ENCODE data around the gene RAB41. TPM values are rescaled to one million over a fixed set of nuclear protein-coding genes. Genes with fewer than 3 reads are reported as not detected.
"Not testable (repeated sequence)": the region's sequence is repeated elsewhere in the genome, so short reads cannot be mapped to it uniquely, and the experiment has no call there.

RAB41 gene
- polyA plus RNA-seq, 3 donors from 2014 or later: not detected

DNA sequence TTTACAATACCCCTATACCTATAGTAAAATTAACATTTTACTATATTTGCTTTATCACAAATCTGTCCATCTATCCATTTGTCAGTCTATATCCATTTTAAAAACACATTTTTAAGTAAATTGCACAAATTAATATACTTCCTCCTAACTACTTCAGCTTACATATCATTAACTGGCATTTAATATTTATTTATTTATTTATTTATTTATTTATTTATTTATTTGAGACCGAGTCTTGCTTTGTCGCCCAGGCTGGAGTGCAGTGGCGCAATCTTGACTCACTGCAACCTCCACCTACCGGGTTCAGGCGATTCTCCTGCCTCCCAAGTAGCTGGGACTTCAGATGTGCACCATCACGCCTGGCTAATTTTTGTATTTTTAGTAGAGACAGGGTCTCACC is 41.7 kb downstream of the RAB41 start:
- not testable (repeated sequence) for H3K4me3 Mint-ChIP-seq; H3K27me3 Mint-ChIP-seq (ENCODE audit: low read depth in 3 of 3); H3K36me3 Mint-ChIP-seq; H3K9me3 Mint-ChIP-seq; H3K27ac Mint-ChIP-seq; DNase-seq; H3K4me1 Mint-ChIP-seq

DNA sequence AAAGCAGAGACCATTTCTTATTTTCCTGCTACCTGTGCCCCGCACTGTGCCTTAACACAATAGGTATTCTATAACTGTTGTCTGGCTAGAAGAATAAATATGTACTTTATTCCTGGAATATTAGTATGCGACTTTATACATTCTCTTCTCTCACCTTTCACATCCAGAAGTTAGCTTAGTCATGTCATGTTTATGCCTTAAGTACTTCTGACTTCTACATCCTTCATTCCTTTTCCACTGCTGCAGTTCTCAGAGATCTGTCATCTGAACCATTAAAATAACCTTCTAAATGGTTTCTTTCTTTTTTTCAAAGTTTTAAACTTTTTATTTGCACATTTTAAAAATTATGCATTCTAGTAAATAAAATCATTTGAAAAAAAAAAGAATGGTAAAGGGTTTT is 42.4 kb downstream of the RAB41 start:
- Mint-ChIP-seq H3K4me3 (no peak overlapping the region), H3K9me3 (no peaks in the 10 kb centered on the region), H3K27ac (no peak overlapping the region), H3K27me3 (ENCODE audit: low read depth in 3 of 3) (peaks cover 0 to 4% (median 2%) of the 10 kb centered on the region in 3 donors), H3K36me3 (no peaks in the 10 kb centered on the region), H3K4me1 (no peaks in the 10 kb centered on the region)
- DNase-seq: no peak

DNA sequence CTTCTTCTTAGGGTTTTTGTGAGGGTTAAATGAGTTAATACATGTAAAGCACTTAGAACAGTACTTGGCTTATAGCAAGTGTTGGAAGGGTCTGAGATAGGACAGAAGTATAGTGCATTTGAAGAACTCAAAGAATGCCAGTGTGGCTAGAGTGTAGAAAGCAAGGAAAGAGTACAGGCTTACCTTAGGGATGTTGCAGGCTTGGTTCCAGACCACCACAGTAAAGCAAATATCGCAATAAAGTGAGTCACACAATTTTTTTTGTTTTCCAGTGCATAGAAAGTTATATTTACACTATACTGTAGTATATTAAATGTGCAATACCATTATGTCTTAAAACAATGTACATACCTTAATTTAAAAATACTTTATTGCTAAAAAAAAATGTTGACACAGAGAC is 49.2 kb downstream of the RAB41 start:
- no peak for DNase-seq
- Mint-ChIP-seq H3K9me3 (no peaks in the 10 kb centered on the region), H3K36me3 (no peaks in the 10 kb centered on the region), H3K4me3 (no peak overlapping the region), H3K4me1 (no peaks in the 10 kb centered on the region), H3K27ac (no peak overlapping the region), H3K27me3 (ENCODE audit: low read depth in 3 of 3) (no peaks in the 10 kb centered on the region)

DNA sequence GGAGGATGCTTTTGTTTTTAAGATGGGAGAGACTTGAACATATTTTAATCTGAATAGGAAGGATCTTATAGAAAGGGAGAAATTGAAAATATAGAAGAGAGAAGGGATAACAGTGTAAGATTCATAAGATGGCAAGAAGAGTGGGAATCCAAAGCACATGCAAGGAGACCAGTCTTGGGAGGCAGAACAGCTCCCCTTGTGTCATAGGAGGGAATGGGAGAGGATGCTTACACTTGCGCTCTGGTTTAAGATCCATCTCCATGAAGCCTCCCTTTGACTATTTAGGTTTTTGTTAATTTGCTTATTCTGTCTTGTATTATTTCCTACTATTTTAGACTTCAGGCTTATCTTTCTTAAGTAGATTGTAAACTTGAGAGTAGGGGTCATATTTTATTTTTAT is 50.6 kb downstream of the RAB41 start:
- Mint-ChIP-seq H3K27ac (peak overlapping the region in 1 of 6 donors; percentile 21), H3K4me1 (no peaks in the 10 kb centered on the region), H3K36me3 (no peaks in the 10 kb centered on the region), H3K27me3 (ENCODE audit: low read depth in 3 of 3) (no peaks in the 10 kb centered on the region), H3K9me3 (no peaks in the 10 kb centered on the region), H3K4me3 (no peak overlapping the region)
- DNase-seq: no peak

Other genes with a start within 250 kb of the RAB41 start
- gene AWAT2, start 232.2 kb upstream of the RAB41 start, polyA plus RNA-seq: not detected
- not detected for gene OTUD6A, start 219.7 kb upstream of the RAB41 start, polyA plus RNA-seq
- 10 to 100 TPM; 37.8 to 55.6 (median 43.9) TPM for gene IGBP1, start 148.7 kb upstream of the RAB41 start, polyA plus RNA-seq
- gene DGAT2L6, start 104.7 kb upstream of the RAB41 start, polyA plus RNA-seq: not detected
- gene AWAT1, start 47.5 kb upstream of the RAB41 start, polyA plus RNA-seq: not detected
- gene P2RY4, start 22.0 kb upstream of the RAB41 start, polyA plus RNA-seq: not detected
- gene ARR3, start 13.8 kb upstream of the RAB41 start, polyA plus RNA-seq: not detected
- gene PDZD11, start 7.8 kb downstream of the RAB41 start, polyA plus RNA-seq: 10 to 100 TPM; 46.9 to 60.6 (median 48.1) TPM
- gene KIF4A, start 7.9 kb downstream of the RAB41 start, polyA plus RNA-seq: 1 to 10 TPM in 1 of 3 donors, not detected in 2; 1.0 TPM
- gene GDPD2, start 141.1 kb downstream of the RAB41 start, polyA plus RNA-seq: not detected
- gene DLG3, start 162.7 kb downstream of the RAB41 start, polyA plus RNA-seq: 1 to 10 TPM; 1.9 to 9.9 (median 6.6) TPM

Data from immature natural killer cell (primary cell).